Activated naive CD4-positive, alpha-beta T cell treated with anti-CD3 and anti-CD28 coated beads for 36 hours (primary cell): Measurements from ENCODE around the gene PPIC. TPM values are rescaled to one million over a fixed set of nuclear protein-coding genes. Genes with fewer than 3 reads are reported as not detected.
A peak's percentile ranks its signal among the peaks of the same experiment; 100 is the strongest.

ENCODE experiments used
- CTCF ChIA-PET: fragments of 350-600 bp; sonication (Branson Sonifier 250); formaldehyde crosslinking; loops from one replicate; lab custom pipeline; 2021; ENCODE audit warnings: antibody characterized with exemption; lab: Charles Lee
- DNase-seq: peaks from one replicate; pipeline ENCODE4 v3.0.0-alpha.2; 2020
- H3K27ac Mint-ChIP-seq: one replicate; pipeline ENCODE4 v1.8.0; 2021; ENCODE audit warnings: mild to moderate bottlenecking, mixed read lengths
- H3K27me3 Mint-ChIP-seq: one replicate; pipeline ENCODE4 v1.8.0; 2021; ENCODE audit warnings: low read depth, mixed read lengths
- H3K36me3 Mint-ChIP-seq: one replicate; pipeline ENCODE4 v1.8.0; 2021; ENCODE audit warnings: low read depth, mixed read lengths
- H3K4me1 Mint-ChIP-seq: one replicate; pipeline ENCODE4 v1.8.0; 2021; ENCODE audit warnings: low read depth, mixed read lengths
- H3K4me3 Mint-ChIP-seq: one replicate; pipeline ENCODE4 v1.8.0; 2021; ENCODE audit warnings: mild to moderate bottlenecking, moderate library complexity, mixed read lengths
- H3K9me3 Mint-ChIP-seq: one replicate; pipeline ENCODE4 v1.8.0; 2021; ENCODE audit warnings: mixed read lengths
- intact Hi-C: fragments of 100-400 bp; cut with micrococcal nuclease; formaldehyde crosslinking; loops from one replicate; pipeline ENCODE4 v1.15.1; 2023
- total RNA-seq, 2 experiments: library from RNA; stranded (reverse); gene quantifications; one replicate each; pipeline ENCODE4 v1.2.3, GENCODE V29; 2021

PPIC gene
- total RNA-seq, 2 experiments from 2014 or later = not detected

- Mint-ChIP-seq H3K4me1 (no peaks in the 10 kb centered on the region), H3K36me3 (no peaks in the 10 kb centered on the region), H3K9me3 (no peaks in the 10 kb centered on the region), H3K27ac (no peak overlapping the region), H3K27me3 (no peaks in the 10 kb centered on the region), H3K4me3 (no peak overlapping the region)
- CTCF ChIA-PET = no interaction called here
- intact Hi-C loops = loop anchor here (1.0 to 2.0 kb wide), 2 partner anchors 296 to 486 kb away; no protein-coding TSS in a partner anchor
- DNase-seq = no peak
Measured at GRCh38 chr5:123000731-123001130, 35.8 kb downstream of the PPIC start.

GRCh38 chr5:122999947-123000563 is 36.5 kb downstream of the PPIC start:
- DNase-seq = peak; percentile 58
- H3K36me3 Mint-ChIP-seq = no peaks in the 10 kb centered on the region
- no peaks in the 10 kb centered on the region for H3K27me3 Mint-ChIP-seq
- H3K4me1 Mint-ChIP-seq = no peaks in the 10 kb centered on the region
- intact Hi-C loops = loop anchor here (1.0 to 2.0 kb wide), 2 partner anchors 296 to 485 kb away; no protein-coding TSS in a partner anchor
- no peaks in the 10 kb centered on the region for H3K9me3 Mint-ChIP-seq
- CTCF ChIA-PET = no interaction called here
- H3K4me3 Mint-ChIP-seq = no peak overlapping the region
- no peak overlapping the region for H3K27ac Mint-ChIP-seq

- intact Hi-C loops = no loop called here
- Mint-ChIP-seq H3K4me3 (no peak overlapping the region), H3K36me3 (no peaks in the 10 kb centered on the region), H3K4me1 (no peaks in the 10 kb centered on the region), H3K27ac (no peak overlapping the region), H3K27me3 (no peaks in the 10 kb centered on the region), H3K9me3 (no peaks in the 10 kb centered on the region)
- no peak for DNase-seq
- CTCF ChIA-PET = no interaction called here
Measured at GRCh38 chr5:122997294-122997693, 39.2 kb downstream of the PPIC start.

GRCh38 chr5:122996091-122996490 is 40.4 kb downstream of the PPIC start:
- no peak overlapping the region for H3K27ac Mint-ChIP-seq
- no peak for DNase-seq
- intact Hi-C loops = no loop called here

GRCh38 chr5:122985954-122986721 is 50.4 kb downstream of the PPIC start:
- Mint-ChIP-seq H3K4me3 (no peak overlapping the region), H3K27ac (no peak overlapping the region), H3K9me3 (no peaks in the 10 kb centered on the region), H3K27me3 (no peaks in the 10 kb centered on the region), H3K36me3 (no peaks in the 10 kb centered on the region), H3K4me1 (no peaks in the 10 kb centered on the region)
- intact Hi-C loops = no loop called here
- DNase-seq = no peak
- CTCF ChIA-PET = interaction anchor here (0.6 kb wide), 1 partner anchor 246 kb away, joined by 3 read pairs; no protein-coding TSS in a partner anchor

More at GRCh38 chr5:122996091-122996490, 40.4 kb downstream of the PPIC start:
- no peaks in the 10 kb centered on the region for H3K4me1 Mint-ChIP-seq
- CTCF ChIA-PET = no interaction called here
- no peak overlapping the region for H3K4me3 Mint-ChIP-seq
- H3K27me3 Mint-ChIP-seq = no peaks in the 10 kb centered on the region
- H3K36me3 Mint-ChIP-seq = no peaks in the 10 kb centered on the region
- H3K9me3 Mint-ChIP-seq = no peaks in the 10 kb centered on the region

- Mint-ChIP-seq H3K4me3 (no peak overlapping the region), H3K27me3 (no peaks in the 10 kb centered on the region), H3K4me1 (no peaks in the 10 kb centered on the region), H3K9me3 (no peaks in the 10 kb centered on the region), H3K27ac (no peak overlapping the region), H3K36me3 (no peaks in the 10 kb centered on the region)
- DNase-seq = no peak
- CTCF ChIA-PET = no interaction called here
- intact Hi-C loops = no loop called here
Measured at GRCh38 chr5:122985006-122985700, 51.4 kb downstream of the PPIC start.

- CTCF ChIA-PET = interaction anchor here (0.7 kb wide), 1 partner anchor 1267 kb away, joined by 3 read pairs; no protein-coding TSS in a partner anchor
- H3K27ac Mint-ChIP-seq = no peak overlapping the region
- DNase-seq = no peak
- intact Hi-C loops = no loop called here
- no peaks in the 10 kb centered on the region for H3K27me3 Mint-ChIP-seq
- no peaks in the 10 kb centered on the region for H3K9me3 Mint-ChIP-seq
- H3K4me3 Mint-ChIP-seq = no peak overlapping the region
- H3K4me1 Mint-ChIP-seq = no peaks in the 10 kb centered on the region
- H3K36me3 Mint-ChIP-seq = no peaks in the 10 kb centered on the region
Measured at GRCh38 chr5:122984425-122984824, 52.1 kb downstream of the PPIC start.

GRCh38 chr5:122982376-122982775 is 54.1 kb downstream of the PPIC start:
- Mint-ChIP-seq H3K9me3 (no peaks in the 10 kb centered on the region), H3K4me3 (no peak overlapping the region), H3K27ac (no peak overlapping the region), H3K4me1 (no peaks in the 10 kb centered on the region), H3K36me3 (no peaks in the 10 kb centered on the region), H3K27me3 (no peaks in the 10 kb centered on the region)
- no peak for DNase-seq
- intact Hi-C loops = no loop called here
- CTCF ChIA-PET = no interaction called here

- CTCF ChIA-PET = no interaction called here
- Mint-ChIP-seq H3K4me1 (no peaks in the 10 kb centered on the region), H3K36me3 (no peaks in the 10 kb centered on the region), H3K27ac (no peak overlapping the region), H3K27me3 (no peaks in the 10 kb centered on the region), H3K4me3 (no peak overlapping the region), H3K9me3 (no peaks in the 10 kb centered on the region)
- DNase-seq = no peak
- intact Hi-C loops = no loop called here
Measured at GRCh38 chr5:122981846-122982245, 54.7 kb downstream of the PPIC start.

- no peaks in the 10 kb centered on the region for H3K9me3 Mint-ChIP-seq
- H3K27ac Mint-ChIP-seq = no peak overlapping the region
- no peaks in the 10 kb centered on the region for H3K27me3 Mint-ChIP-seq
- no peak for DNase-seq
- H3K4me3 Mint-ChIP-seq = no peak overlapping the region
- CTCF ChIA-PET = interaction anchor here (0.6 kb wide), 1 partner anchor 516 kb away, joined by 4 read pairs; no protein-coding TSS in a partner anchor
- H3K36me3 Mint-ChIP-seq = no peaks in the 10 kb centered on the region
- intact Hi-C loops = no loop called here
- H3K4me1 Mint-ChIP-seq = no peaks in the 10 kb centered on the region
Measured at GRCh38 chr5:122978644-122979297, 57.8 kb downstream of the PPIC start.

- Mint-ChIP-seq H3K4me1 (no peaks in the 10 kb centered on the region), H3K27ac (no peak overlapping the region), H3K4me3 (no peak overlapping the region), H3K36me3 (no peaks in the 10 kb centered on the region), H3K27me3 (no peaks in the 10 kb centered on the region), H3K9me3 (no peaks in the 10 kb centered on the region)
- intact Hi-C loops = no loop called here
- DNase-seq = no peak
- CTCF ChIA-PET = interaction anchor here (0.6 kb wide), 1 partner anchor 517 kb away, joined by 4 read pairs; no protein-coding TSS in a partner anchor
Measured at GRCh38 chr5:122978068-122978467, 58.5 kb downstream of the PPIC start.

- Mint-ChIP-seq H3K27ac (no peak overlapping the region), H3K9me3 (no peaks in the 10 kb centered on the region), H3K36me3 (no peaks in the 10 kb centered on the region), H3K4me3 (no peak overlapping the region), H3K27me3 (no peaks in the 10 kb centered on the region), H3K4me1 (no peaks in the 10 kb centered on the region)
- no peak for DNase-seq
- intact Hi-C loops = no loop called here
- CTCF ChIA-PET = no interaction called here
Measured at GRCh38 chr5:122977319-122977718, 59.2 kb downstream of the PPIC start.
